Articular chondrocyte of knee joint (primary cell): ENCODE data around the gene TAAR9. TPM values are rescaled to one million over a fixed set of nuclear protein-coding genes. Genes with fewer than 3 reads are reported as not detected.

Experiments
- small RNA-seq: library from RNA; depleted of rRNA; stranded (forward); fragments of <200 nt; gene quantifications from one replicate; pipeline ENCODE3, GENCODE V24; 2012
- total RNA-seq: library from RNA; depleted of rRNA; stranded (reverse); fragments of >200 nt; gene quantifications from 2 replicates; pipeline ENCODE4 v1.2.3, GENCODE V29; 2012

The TAAR9 gene, protein sequence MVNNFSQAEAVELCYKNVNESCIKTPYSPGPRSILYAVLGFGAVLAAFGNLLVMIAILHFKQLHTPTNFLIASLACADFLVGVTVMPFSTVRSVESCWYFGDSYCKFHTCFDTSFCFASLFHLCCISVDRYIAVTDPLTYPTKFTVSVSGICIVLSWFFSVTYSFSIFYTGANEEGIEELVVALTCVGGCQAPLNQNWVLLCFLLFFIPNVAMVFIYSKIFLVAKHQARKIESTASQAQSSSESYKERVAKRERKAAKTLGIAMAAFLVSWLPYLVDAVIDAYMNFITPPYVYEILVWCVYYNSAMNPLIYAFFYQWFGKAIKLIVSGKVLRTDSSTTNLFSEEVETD
- total RNA-seq, result not detected in 2 replicates

DNA sequence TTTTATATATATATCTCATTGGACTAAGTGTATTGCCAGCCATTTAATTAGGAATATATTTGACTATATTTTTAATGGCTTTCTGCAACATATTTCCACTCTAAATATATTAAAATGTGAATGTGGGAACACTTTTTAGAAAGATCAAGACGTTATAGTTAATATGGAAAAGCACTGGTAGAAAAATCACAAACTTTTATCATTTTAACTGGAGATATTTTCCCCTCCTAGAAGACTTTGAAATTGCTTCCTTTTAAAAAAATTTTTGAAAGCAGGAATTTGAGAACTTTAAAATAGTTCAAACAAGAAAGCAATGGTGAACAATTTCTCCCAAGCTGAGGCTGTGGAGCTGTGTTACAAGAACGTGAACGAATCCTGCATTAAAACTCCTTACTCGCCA lies at the start of gene TAAR9:
Gene TAAR9, plus strand, starts transcription at position 301 of the 400 bp plus-strand sequence. Its CDS starts 13 bp downstream, at position 314.

DNA sequence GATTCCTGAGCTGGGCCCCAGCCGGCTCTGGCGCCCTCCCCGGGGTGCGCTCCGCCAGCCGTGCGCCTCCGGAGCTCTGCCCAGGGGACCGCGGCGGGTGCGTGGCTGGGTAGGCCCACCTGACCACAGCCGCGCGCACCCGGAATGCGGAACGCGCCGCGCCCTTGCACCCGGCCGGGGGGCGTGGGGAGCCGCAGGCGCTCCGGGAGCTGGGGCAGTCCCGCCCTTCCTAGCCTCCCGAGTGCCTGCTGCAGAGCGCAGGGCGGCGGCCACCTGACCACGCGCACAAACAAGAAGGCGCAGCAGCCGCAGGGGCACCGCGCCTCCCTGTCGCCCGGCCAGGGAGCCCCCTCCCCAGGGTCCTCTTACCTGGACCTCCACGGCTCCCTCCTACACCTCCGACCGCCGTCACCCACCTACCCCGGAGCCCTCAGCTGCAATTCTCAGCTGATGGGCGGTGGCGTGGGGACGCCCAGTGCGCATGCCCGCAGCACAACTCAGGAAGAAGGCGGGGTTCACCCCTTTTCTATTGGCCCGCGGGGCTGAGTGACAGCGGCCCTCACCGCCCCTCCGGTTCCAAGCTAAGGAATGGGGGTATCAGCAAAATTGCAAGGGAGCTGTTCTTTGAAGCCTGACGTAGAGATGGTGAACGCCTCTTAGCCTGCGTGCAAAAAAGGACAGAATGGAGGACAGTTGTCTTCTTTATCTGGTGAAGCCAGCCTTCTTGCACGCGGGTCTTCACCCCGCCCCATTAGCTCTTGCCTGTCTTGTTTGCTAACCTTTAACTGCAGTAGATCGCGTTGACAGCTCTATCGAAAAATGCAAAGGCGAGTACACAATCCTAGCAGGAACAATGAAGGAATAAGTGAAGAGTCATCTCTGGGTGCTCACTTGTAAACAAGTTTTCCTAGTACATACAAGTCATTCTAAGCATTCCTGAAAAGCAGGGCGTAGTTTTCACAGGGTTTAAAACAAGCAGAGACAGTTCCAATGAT lies 25.1 kb upstream of the TAAR9 start, which contains the start of gene STX7:
Gene STX7, minus strand, starts transcription at position 479 of the 995 bp plus-strand sequence. CDS start 9,586 bp downstream, outside the sequence.

DNA sequence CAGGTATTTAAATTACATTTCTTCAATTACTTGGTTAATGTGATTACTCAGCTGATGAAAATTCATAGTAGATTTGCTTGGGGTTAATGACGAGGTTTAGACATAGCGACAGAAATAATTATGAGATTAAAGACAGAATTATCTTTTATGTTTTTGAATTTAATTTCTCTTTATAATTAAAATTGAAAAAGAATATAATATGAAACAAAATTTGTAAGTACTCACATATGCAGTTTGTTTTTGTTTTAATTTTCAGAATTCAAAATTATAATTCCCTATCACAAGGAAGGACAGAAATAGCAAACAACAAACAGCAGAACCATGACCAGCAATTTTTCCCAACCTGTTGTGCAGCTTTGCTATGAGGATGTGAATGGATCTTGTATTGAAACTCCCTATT lies 14.3 kb downstream of the TAAR9 start, which contains the start of gene TAAR8:
Gene TAAR8, plus strand, starts transcription at position 301 of the 400 bp plus-strand sequence. Its CDS starts 21 bp downstream, at position 322.

DNA sequence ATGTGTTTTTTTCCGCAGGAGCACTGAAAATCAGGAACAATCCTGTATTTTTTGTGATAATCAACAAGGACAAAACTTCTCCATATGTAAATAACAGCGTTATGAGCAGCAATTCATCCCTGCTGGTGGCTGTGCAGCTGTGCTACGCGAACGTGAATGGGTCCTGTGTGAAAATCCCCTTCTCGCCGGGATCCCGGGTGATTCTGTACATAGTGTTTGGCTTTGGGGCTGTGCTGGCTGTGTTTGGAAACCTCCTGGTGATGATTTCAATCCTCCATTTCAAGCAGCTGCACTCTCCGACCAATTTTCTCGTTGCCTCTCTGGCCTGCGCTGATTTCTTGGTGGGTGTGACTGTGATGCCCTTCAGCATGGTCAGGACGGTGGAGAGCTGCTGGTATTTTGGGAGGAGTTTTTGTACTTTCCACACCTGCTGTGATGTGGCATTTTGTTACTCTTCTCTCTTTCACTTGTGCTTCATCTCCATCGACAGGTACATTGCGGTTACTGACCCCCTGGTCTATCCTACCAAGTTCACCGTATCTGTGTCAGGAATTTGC lies 32.2 kb downstream of the TAAR9 start, which contains the start of gene TAAR6:
Gene TAAR6, plus strand, starts transcription at position 102 of the 557 bp plus-strand sequence. Its CDS starts 0 bp downstream, at position 102.

Small RNAs within 50 kb of the gene (small RNA-seq; reads per million reads assigned to genes)
- not detected for gene TAAR7P

Other genes starting within 250 kb of the TAAR9 start
- 19.5 and 39.2 TPM in 2 replicates for gene MOXD1, start 136.8 kb upstream of the TAAR9 start, total RNA-seq
- gene STX7, start 25.2 kb upstream of the TAAR9 start, total RNA-seq, result 38.7 and 49.4 TPM in 2 replicates
- not detected in 2 replicates for gene TAAR8, start 14.4 kb downstream of the TAAR9 start, total RNA-seq
- not detected in 2 replicates for gene TAAR6, start 32.0 kb downstream of the TAAR9 start, total RNA-seq
- gene TAAR5, start 51.5 kb downstream of the TAAR9 start, total RNA-seq, result not detected in 2 replicates
- gene TAAR2, start 86.0 kb downstream of the TAAR9 start, total RNA-seq, result not detected in 2 replicates
- not detected in 2 replicates for gene TAAR1, start 120.9 kb downstream of the TAAR9 start, total RNA-seq
- gene VNN1, start 175.8 kb downstream of the TAAR9 start, total RNA-seq, result 0.13 and 0.32 TPM in 2 replicates
- gene VNN2, start 219.6 kb downstream of the TAAR9 start, total RNA-seq, result not detected in 2 replicates